ENCODE data around the gene MED6. TPM values are rescaled to one million over a fixed set of nuclear protein-coding genes. Genes with fewer than 3 reads are reported as not detected.

The MED6 gene
- total and polyA plus RNA-seq, 2 donors (not counting 1 experiment from before 2014, with no cell fraction given), result 26.6 to 46.1 TPM

GRCh38 chr14:70594461-70594860 is 6.0 kb downstream of the MED6 start:
- peaks cover 2% of the 10 kb centered on the region for H3K36me3 ChIP-seq (ENCODE audit: control insufficient read depth, insufficient read depth, low read length)
- no peak for TF ChIP-seq EZH2 (IDR thresholded peaks at IDR 0.05; ENCODE audit: low read length, missing control alignments)
- no peak for TF ChIP-seq CTCF (conservative IDR thresholded peaks at IDR 0.05 in 1 of 2, IDR thresholded peaks at IDR 0.05 in 1 of 2; ENCODE audit: low read depth in 1 of 2, low read length in 2 of 2)
- no peak overlapping the region for H3K9ac ChIP-seq (ENCODE audit: insufficient read depth, low read length)
- peaks cover 23% of the 10 kb centered on the region for H3K79me2 ChIP-seq (ENCODE audit: control insufficient read depth, insufficient read depth, low read length)
- H3K27me3 ChIP-seq (ENCODE audit: control insufficient read depth, insufficient read depth, low read length), result no peaks in the 10 kb centered on the region
- no peaks in the 10 kb centered on the region for H3K9me3 ChIP-seq (ENCODE audit: control insufficient read depth, insufficient read depth, low read depth, low read length)
- no peak for DNase-seq (ENCODE audit: low read depth in 2 of 2)
- no peak overlapping the region for H3K4me3 ChIP-seq (replicated peaks in 1 of 4; ENCODE audit: control extremely low read depth in 1 of 4, insufficient read depth in 1 of 4, low read depth in 3 of 4, low read length in 4 of 4)
- H3K27ac ChIP-seq (ENCODE audit: insufficient read depth, low read length), result no peak overlapping the region
- H3K4me1 ChIP-seq (ENCODE audit: control insufficient read depth, extremely low read depth, insufficient read depth, low read length), result peaks cover under 1% of the 10 kb centered on the region
- H4K20me1 ChIP-seq (ENCODE audit: control insufficient read depth, extremely low read depth, insufficient read depth, low read length), result no peaks in the 10 kb centered on the region
- H2AFZ ChIP-seq (ENCODE audit: low read length), result no peak overlapping the region
- no peak overlapping the region for H3K4me2 ChIP-seq (ENCODE audit: extremely low read depth, insufficient read depth, low read length)

GRCh38 chr14:70585231-70585630 is 15.2 kb downstream of the MED6 start:
- no peak overlapping the region for H3K4me2 ChIP-seq (ENCODE audit: extremely low read depth, insufficient read depth, low read length)
- no peak overlapping the region for H3K27ac ChIP-seq (ENCODE audit: insufficient read depth, low read length)
- no peaks in the 10 kb centered on the region for H3K79me2 ChIP-seq (ENCODE audit: control insufficient read depth, insufficient read depth, low read length)
- H4K20me1 ChIP-seq (ENCODE audit: control insufficient read depth, extremely low read depth, insufficient read depth, low read length), result no peaks in the 10 kb centered on the region
- TF ChIP-seq CTCF (conservative IDR thresholded peaks at IDR 0.05 in 1 of 2, IDR thresholded peaks at IDR 0.05 in 1 of 2; ENCODE audit: low read depth in 1 of 2, low read length in 2 of 2) (peak in 1 of 2 donors; percentile 14), EZH2 (IDR thresholded peaks at IDR 0.05; ENCODE audit: low read length, missing control alignments) (no peak)
- H3K4me3 ChIP-seq (replicated peaks in 1 of 4; ENCODE audit: control extremely low read depth in 1 of 4, insufficient read depth in 1 of 4, low read depth in 3 of 4, low read length in 4 of 4), result no peak overlapping the region
- H3K9me3 ChIP-seq (ENCODE audit: control insufficient read depth, insufficient read depth, low read depth, low read length), result no peaks in the 10 kb centered on the region
- H2AFZ ChIP-seq (ENCODE audit: low read length), result no peak overlapping the region
- no peak overlapping the region for H3K9ac ChIP-seq (ENCODE audit: insufficient read depth, low read length)
- peaks cover 4% of the 10 kb centered on the region for H3K36me3 ChIP-seq (ENCODE audit: control insufficient read depth, insufficient read depth, low read length)
- no peak for DNase-seq (ENCODE audit: low read depth in 2 of 2)
- H3K27me3 ChIP-seq (ENCODE audit: control insufficient read depth, insufficient read depth, low read length), result no peaks in the 10 kb centered on the region
- H3K4me1 ChIP-seq (ENCODE audit: control insufficient read depth, extremely low read depth, insufficient read depth, low read length), result no peaks in the 10 kb centered on the region

DNA sequence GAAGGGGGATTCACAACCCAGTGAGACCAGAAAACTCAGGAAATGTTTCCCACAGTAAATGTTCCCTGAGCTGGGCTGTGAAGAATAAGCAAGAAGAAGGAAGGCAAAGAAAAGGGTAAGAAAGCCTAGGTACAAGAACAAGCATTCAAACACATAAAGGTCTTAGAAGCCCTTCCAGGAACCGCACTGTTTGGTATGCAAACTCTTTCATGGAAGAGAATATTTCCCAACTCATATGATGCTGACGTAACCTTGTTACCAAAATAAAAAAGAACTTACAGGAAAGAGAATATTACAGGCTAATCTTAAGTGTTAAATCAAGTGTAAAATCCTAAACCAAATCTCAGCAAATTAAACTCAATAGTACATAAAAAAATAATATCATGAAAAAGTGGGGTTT is 23.6 kb downstream of the MED6 start:
- Histone ChIP-seq H3K79me2 (ENCODE audit: control insufficient read depth, insufficient read depth, low read length) (no peaks in the 10 kb centered on the region), H4K20me1 (ENCODE audit: control insufficient read depth, extremely low read depth, insufficient read depth, low read length) (no peaks in the 10 kb centered on the region), H3K4me3 (replicated peaks in 1 of 4; ENCODE audit: control extremely low read depth in 1 of 4, insufficient read depth in 1 of 4, low read depth in 3 of 4, low read length in 4 of 4) (no peak overlapping the region), H3K4me2 (ENCODE audit: extremely low read depth, insufficient read depth, low read length) (no peak overlapping the region), H3K4me1 (ENCODE audit: control insufficient read depth, extremely low read depth, insufficient read depth, low read length) (no peaks in the 10 kb centered on the region), H2AFZ (ENCODE audit: low read length) (no peak overlapping the region), H3K9ac (ENCODE audit: insufficient read depth, low read length) (no peak overlapping the region), H3K9me3 (ENCODE audit: control insufficient read depth, insufficient read depth, low read depth, low read length) (no peaks in the 10 kb centered on the region), H3K36me3 (ENCODE audit: control insufficient read depth, insufficient read depth, low read length) (no peaks in the 10 kb centered on the region), H3K27me3 (ENCODE audit: control insufficient read depth, insufficient read depth, low read length) (no peaks in the 10 kb centered on the region), H3K27ac (ENCODE audit: insufficient read depth, low read length) (no peak overlapping the region)
- no peak for DNase-seq (ENCODE audit: low read depth in 2 of 2)
- TF ChIP-seq CTCF (conservative IDR thresholded peaks at IDR 0.05 in 1 of 2, IDR thresholded peaks at IDR 0.05 in 1 of 2; ENCODE audit: low read depth in 1 of 2, low read length in 2 of 2) (no peak), EZH2 (IDR thresholded peaks at IDR 0.05; ENCODE audit: low read length, missing control alignments) (no peak)
